ENCODE data around the gene TMCC1. TPM values are rescaled to one million over a fixed set of nuclear protein-coding genes. Genes with fewer than 3 reads are reported as not detected.

TMCC1 gene
- total RNA-seq, result 10.7 and 15.0 TPM in 2 replicates

GRCh38 chr3:129893581-129894070 lies at the start of gene TMCC1:
TMCC1 (minus strand) TSS chr3:129893711.

DNA sequence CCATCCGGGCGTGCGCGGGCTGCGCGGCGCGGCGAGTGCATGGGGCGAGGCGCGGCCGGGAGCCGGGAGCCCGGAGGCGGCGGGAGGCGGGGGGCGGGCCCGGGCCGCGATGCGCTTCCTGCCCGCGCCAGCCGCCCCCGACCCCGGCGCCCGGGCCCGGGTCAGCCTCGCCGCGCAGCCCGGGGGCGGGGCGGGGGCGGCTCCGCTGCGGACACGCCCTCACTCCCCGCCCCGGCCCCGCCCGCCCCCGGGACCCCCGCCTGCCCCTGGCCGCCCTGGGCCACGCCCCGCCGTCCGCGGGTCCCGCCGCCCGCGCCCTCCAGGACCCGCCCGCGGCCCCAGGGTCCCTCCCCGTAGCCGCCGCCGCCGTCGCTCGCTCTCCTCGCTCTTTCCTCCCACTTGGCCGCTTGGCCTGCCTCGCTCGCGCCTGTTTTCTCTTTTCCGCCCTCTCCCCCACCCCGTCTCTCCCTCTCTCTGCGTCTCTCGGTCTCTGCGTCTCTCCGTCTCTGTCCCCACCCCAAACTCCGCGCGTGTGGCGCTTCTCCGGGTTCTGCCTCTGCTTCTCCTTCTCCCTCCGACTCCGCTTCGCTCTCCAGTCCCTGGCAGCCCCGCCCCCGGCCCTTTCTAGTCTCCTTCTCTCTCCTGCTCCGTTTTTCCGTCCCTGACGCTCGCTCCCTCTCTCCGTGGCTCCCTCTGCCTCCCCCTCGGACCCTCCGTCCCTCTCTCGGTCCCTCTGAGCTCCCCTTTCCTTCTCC lies 286.7 kb downstream of the TMCC1 start, which contains the start of gene PLXND1:
Gene PLXND1 (minus strand): TSS at position 41 of the 755 bp plus-strand sequence. CDS start 37 bp downstream, at position 4.

Other genes with a start within 250 kb of the TMCC1 start
- not detected in 2 replicates for gene TRH, start 81.0 kb upstream of the TMCC1 start, total RNA-seq
- gene ALG1L2, start 188.1 kb upstream of the TMCC1 start, total RNA-seq, result not detected in 2 replicates